ENCODE results near the gene NLRP6. TPM values are rescaled to one million over a fixed set of nuclear protein-coding genes. Genes with fewer than 3 reads are reported as not detected.
"Not testable (repeated sequence)": the region's sequence is repeated elsewhere in the genome, so short reads cannot be mapped to it uniquely, and the experiment has no call there.

Gene NLRP6
- total and polyA plus RNA-seq, 2 experiments from 2014 or later = not detected

DNA sequence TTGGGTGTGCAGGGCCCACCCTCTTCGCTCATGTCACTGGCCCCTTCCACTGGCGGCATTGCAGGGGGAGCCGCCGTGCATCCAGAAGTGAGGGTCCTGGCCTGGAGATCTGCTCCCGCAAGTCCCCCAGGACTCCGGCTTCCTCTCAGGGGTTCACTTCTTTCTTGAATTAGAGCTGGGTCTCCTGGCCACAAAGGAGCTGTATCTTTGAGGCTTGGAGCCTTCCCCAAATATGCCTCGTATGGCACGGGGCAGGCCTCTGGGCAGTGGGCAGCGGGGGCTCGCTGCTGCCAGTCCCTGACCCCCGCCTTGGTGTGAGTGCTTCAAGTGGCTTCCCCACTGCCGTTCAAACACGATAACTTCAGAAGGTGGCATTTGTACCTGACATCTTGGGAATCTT is 49.8 kb downstream of the NLRP6 start:
- no peak for DNase-seq
- Histone ChIP-seq H3K4me1 (ENCODE audit: insufficient read depth) (peaks cover 9% of the 10 kb centered on the region; the same call in 1 of the 2 replicates), H4K20me1 (ENCODE audit: insufficient read depth) (no peaks in the 10 kb centered on the region), H3K79me2 (ENCODE audit: insufficient read depth) (no peaks in the 10 kb centered on the region), H3K4me3 (no peak overlapping the region), H3K27ac (no peak overlapping the region), H3K4me2 (ENCODE audit: unreplicated experiment) (no peak overlapping the region), H3K9me2 (ENCODE audit: insufficient read depth) (no peaks in the 10 kb centered on the region), H3F3A (ENCODE audit: insufficient read depth) (no peaks in the 10 kb centered on the region), H2AFZ (no peak overlapping the region), H3K9me3 (ENCODE audit: low read depth) (no peaks in the 10 kb centered on the region), H3K9ac (no peak overlapping the region), H3K27me3 (replicated peaks; ENCODE audit: insufficient read depth) (no peaks in the 10 kb centered on the region), H3K36me3 (ENCODE audit: low read depth) (no peaks in the 10 kb centered on the region)
- 94 to 95% methylated on average over 13 of the region's 13 CpGs for WGBS, 2 experiments (ENCODE audit: low coverage in 1 of 2, low lambda C conversion rate in 2 of 2, missing lambda C conversion rate in 2 of 2)
- TF ChIP-seq EZH2 (IDR thresholded peaks at IDR 0.05; ENCODE audit: insufficient read depth, poor library complexity, severe bottlenecking) (no peak), EZH2phosphoT487 (IDR thresholded peaks at IDR 0.05; ENCODE audit: insufficient read depth, low read depth) (no peak)
- in situ Hi-C loops (cut with MboI) = no loop called here

DNA sequence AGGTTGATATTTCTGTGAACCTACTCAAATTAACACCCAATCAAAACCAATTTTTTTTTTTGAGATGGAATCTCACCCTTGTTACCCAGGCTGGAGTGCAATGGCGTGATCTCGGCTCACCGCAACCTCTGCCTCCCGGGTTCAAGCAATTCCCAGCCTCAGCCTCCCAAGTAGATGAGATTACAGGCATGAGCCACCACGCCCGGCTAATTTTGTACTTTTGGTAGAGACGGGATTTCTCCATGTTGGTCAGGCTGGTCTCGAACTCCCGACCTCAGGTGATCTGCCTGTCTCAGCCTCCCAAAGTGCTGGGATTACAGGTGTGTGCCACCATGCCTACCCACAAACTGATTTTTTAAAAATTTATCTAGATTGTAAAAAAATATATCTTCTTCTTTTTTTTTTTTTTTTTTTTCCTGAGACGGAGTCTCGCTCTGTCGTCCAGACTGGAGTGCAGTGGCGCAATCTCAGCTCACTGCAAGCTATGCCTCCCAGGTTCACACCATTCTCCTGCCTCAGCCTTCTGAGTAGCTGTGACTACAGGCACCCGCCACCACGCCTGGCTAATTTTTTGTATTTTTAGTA is 50.4 kb downstream of the NLRP6 start:
- in situ Hi-C loops (cut with MboI); H3K27ac ChIP-seq; H3F3A ChIP-seq (ENCODE audit: insufficient read depth); H3K4me3 ChIP-seq; H3K4me1 ChIP-seq (ENCODE audit: insufficient read depth); H3K4me2 ChIP-seq (ENCODE audit: unreplicated experiment); H4K20me1 ChIP-seq (ENCODE audit: insufficient read depth); DNase-seq; H3K27me3 ChIP-seq (replicated peaks; ENCODE audit: insufficient read depth); H3K79me2 ChIP-seq (ENCODE audit: insufficient read depth); H3K9me3 ChIP-seq (ENCODE audit: low read depth); H2AFZ ChIP-seq; H3K9me2 ChIP-seq (ENCODE audit: insufficient read depth); H3K9ac ChIP-seq; H3K36me3 ChIP-seq (ENCODE audit: low read depth): not testable (repeated sequence)
- 90 to 96% methylated on average over 15 of the region's 15 CpGs for WGBS, 2 experiments (ENCODE audit: low coverage in 1 of 2, low lambda C conversion rate in 2 of 2, missing lambda C conversion rate in 2 of 2)

DNA sequence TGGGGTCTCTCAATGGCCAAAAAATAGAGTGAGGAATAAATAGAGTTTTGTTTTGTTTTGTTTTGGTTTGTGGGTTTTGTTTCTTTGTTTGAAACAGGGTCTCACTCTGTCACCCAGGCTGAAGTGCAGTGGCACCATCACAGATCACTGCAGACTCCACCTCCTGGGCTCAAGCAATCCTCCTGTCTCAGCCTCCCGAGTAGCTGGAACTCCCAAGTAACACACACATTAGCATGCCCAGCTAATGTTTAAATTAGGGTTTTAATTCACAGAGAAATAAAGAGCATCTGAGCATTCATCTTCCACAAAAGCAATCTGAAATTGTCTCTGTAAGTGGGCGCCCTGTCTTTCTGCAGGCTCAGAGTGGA is 51.7 kb downstream of the NLRP6 start:
- DNase-seq = no peak
- H3K9ac ChIP-seq = no peak overlapping the region
- H3K79me2 ChIP-seq (ENCODE audit: insufficient read depth) = no peaks in the 10 kb centered on the region
- no peak overlapping the region for H3K27ac ChIP-seq
- no peak overlapping the region for H3K4me3 ChIP-seq
- H3K9me3 ChIP-seq (ENCODE audit: low read depth) = no peaks in the 10 kb centered on the region
- H4K20me1 ChIP-seq (ENCODE audit: insufficient read depth) = no peaks in the 10 kb centered on the region
- in situ Hi-C loops (cut with MboI) = no loop called here
- no peaks in the 10 kb centered on the region for H3F3A ChIP-seq (ENCODE audit: insufficient read depth)
- no peaks in the 10 kb centered on the region for H3K36me3 ChIP-seq (ENCODE audit: low read depth)
- no peaks in the 10 kb centered on the region for H3K9me2 ChIP-seq (ENCODE audit: insufficient read depth)
- 64 to 77% methylated on average over 2 of the region's 2 CpGs for WGBS, 2 experiments (ENCODE audit: low coverage in 1 of 2, low lambda C conversion rate in 2 of 2, missing lambda C conversion rate in 2 of 2)
- peaks cover 5% of the 10 kb centered on the region; the same call in 1 of the 2 replicates for H3K4me1 ChIP-seq (ENCODE audit: insufficient read depth)
- H3K4me2 ChIP-seq (ENCODE audit: unreplicated experiment) = no peak overlapping the region
- H3K27me3 ChIP-seq (replicated peaks; ENCODE audit: insufficient read depth) = no peaks in the 10 kb centered on the region
- TF ChIP-seq EZH2phosphoT487 (IDR thresholded peaks at IDR 0.05; ENCODE audit: insufficient read depth, low read depth) = no peak
- TF ChIP-seq EZH2 (IDR thresholded peaks at IDR 0.05; ENCODE audit: insufficient read depth, poor library complexity, severe bottlenecking) = no peak
- H2AFZ ChIP-seq = no peak overlapping the region

DNA sequence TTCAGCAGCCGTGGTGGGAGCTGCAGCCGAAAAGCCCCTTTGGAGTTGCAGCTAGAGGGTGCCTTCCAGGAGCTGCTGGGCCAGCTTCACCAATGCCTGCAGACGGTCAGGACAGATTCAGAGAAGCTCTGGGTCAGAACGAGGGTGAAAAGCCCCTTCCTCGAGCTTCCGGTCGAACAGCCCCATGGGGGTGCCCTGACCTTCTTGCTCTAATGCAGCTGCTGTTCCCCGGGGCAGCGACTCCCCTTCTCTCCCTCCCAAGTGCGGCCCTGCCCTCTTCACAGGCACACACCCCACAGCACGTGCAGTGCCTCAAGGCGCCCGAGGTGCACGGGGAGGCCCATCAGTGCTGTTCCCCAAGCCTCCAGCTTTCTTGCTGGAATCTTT is 52.1 kb downstream of the NLRP6 start:
- TF ChIP-seq EZH2phosphoT487 (IDR thresholded peaks at IDR 0.05; ENCODE audit: insufficient read depth, low read depth) = no peak
- TF ChIP-seq EZH2 (IDR thresholded peaks at IDR 0.05; ENCODE audit: insufficient read depth, poor library complexity, severe bottlenecking) = no peak
- Histone ChIP-seq H3K79me2 (ENCODE audit: insufficient read depth) (no peaks in the 10 kb centered on the region), H3K9me3 (ENCODE audit: low read depth) (no peaks in the 10 kb centered on the region), H3F3A (ENCODE audit: insufficient read depth) (no peaks in the 10 kb centered on the region), H3K27ac (no peak overlapping the region), H3K4me3 (no peak overlapping the region), H4K20me1 (ENCODE audit: insufficient read depth) (no peaks in the 10 kb centered on the region), H3K9ac (no peak overlapping the region), H3K4me1 (ENCODE audit: insufficient read depth) (peaks cover 4% of the 10 kb centered on the region; the same call in 1 of the 2 replicates), H3K36me3 (ENCODE audit: low read depth) (no peaks in the 10 kb centered on the region), H3K4me2 (ENCODE audit: unreplicated experiment) (no peak overlapping the region), H2AFZ (no peak overlapping the region), H3K27me3 (replicated peaks; ENCODE audit: insufficient read depth) (no peaks in the 10 kb centered on the region), H3K9me2 (ENCODE audit: insufficient read depth) (no peaks in the 10 kb centered on the region)
- DNase-seq = no peak
- in situ Hi-C loops (cut with MboI) = no loop called here
- 79 to 84% methylated on average over 14 of the region's 14 CpGs for WGBS, 2 experiments (ENCODE audit: low coverage in 1 of 2, low lambda C conversion rate in 2 of 2, missing lambda C conversion rate in 2 of 2)

All from GM23248 (cell line).